Naive thymus-derived CD8-positive, alpha-beta T cell (primary cell): ENCODE data around the gene PRKCE. TPM values are rescaled to one million over a fixed set of nuclear protein-coding genes. Genes with fewer than 3 reads are reported as not detected.
"Not testable (repeated sequence)": the region's sequence is repeated elsewhere in the genome, so short reads cannot be mapped to it uniquely, and the experiment has no call there.

Experiments used
- ATAC-seq, 2 donors: fragments of 150-1000 bp; cut with Tn5 transposase in 1 of 2; sonication (Bioruptor Pico), chemical (Tn5 transposase) in 1 of 2; 1 replicate in 1 of 2; 2 replicates in 1 of 2; pipeline ENCODE4 v1.10.0; 2021; ENCODE audit warnings: mild to moderate bottlenecking in 2 of 2, moderate library complexity in 2 of 2
- POLR2A ChIA-PET: fragments of 350-600 bp; sonication (Branson Sonifier 250); formaldehyde crosslinking; loops from one replicate; lab custom pipeline; 2021; ENCODE audit warnings: antibody characterized with exemption; lab: Charles Lee
- DNase-seq, 10 donors: peaks; one replicate each; pipeline versions ENCODE4 v3.0.0 to v3.0.0-alpha.2; 2020 to 2022
- H3K27ac Mint-ChIP-seq, 10 donors: one replicate each; pipeline ENCODE4 v1.8.0; 2020 to 2022; ENCODE audit warnings: mild to moderate bottlenecking in 10 of 10, mixed read lengths in 10 of 10, moderate library complexity in 4 of 10, inconsistent platforms in 1 of 10
- H3K27me3 Mint-ChIP-seq, 5 donors: one replicate each; pipeline ENCODE4 v1.8.0; 2021 to 2022; ENCODE audit warnings: mixed read lengths in 5 of 5
- H3K36me3 Mint-ChIP-seq, 3 donors: one replicate each; pipeline ENCODE4 v1.8.0; 2020 to 2022; ENCODE audit warnings: mixed read lengths in 3 of 3, mild to moderate bottlenecking in 2 of 3, inconsistent platforms in 1 of 3
- H3K4me1 Mint-ChIP-seq, 4 donors: one replicate each; pipeline ENCODE4 v1.8.0; 2021 to 2022; ENCODE audit warnings: mixed read lengths in 4 of 4
- H3K4me3 Mint-ChIP-seq, 10 donors: one replicate each; pipeline ENCODE4 v1.8.0; 2020 to 2022; ENCODE audit warnings: mild to moderate bottlenecking in 10 of 10, mixed read lengths in 10 of 10, moderate library complexity in 6 of 10, inconsistent platforms in 1 of 10
- H3K9me3 Mint-ChIP-seq, 9 donors: one replicate each; pipeline ENCODE4 v1.8.0; 2020 to 2022; ENCODE audit warnings: mixed read lengths in 9 of 9, mild to moderate bottlenecking in 3 of 9, inconsistent platforms in 1 of 9, moderate library complexity in 1 of 9
- polyA plus RNA-seq, 3 donors: library from polyadenylated mRNA; unstranded; fragments of 300-500 nt; fragmentation: Illumina TruSeq; gene quantifications; one replicate each; pipeline ENCODE4 v1.2.3, GENCODE V29; 2021
- total RNA-seq, 8 experiments: library from RNA in 2 of 8; stranded (reverse) in 2 of 8; gene quantifications; one replicate each; pipeline ENCODE4 v1.2.3 and lab custom pipeline; 2021 to 2026

Gene PRKCE
- total and polyA plus RNA-seq, 5 experiments from 2014 or later, result 1.6 to 20.2 (median 2.7) TPM

DNA sequence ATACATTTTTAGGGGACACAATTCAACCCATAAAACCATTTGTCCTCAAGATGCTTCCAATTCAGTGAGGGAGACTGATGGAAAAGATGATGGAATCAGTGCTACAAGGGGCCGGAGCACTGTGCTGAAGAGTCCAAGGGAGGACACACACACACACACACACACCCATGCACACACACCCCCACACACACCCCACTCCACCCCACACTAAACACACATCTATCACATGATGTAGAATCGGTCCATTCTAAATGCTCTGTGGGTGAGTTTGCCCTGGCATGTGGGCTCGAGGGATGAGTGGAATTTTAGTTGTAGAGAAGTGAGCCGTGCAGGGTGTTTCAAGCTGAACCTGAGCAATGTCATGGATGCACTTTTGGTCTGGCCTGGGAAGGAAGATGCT lies 41.1 kb downstream of the PRKCE start:
- no peak for ATAC-seq
- POLR2A ChIA-PET, result no interaction called here
- H3K27me3 Mint-ChIP-seq, result no peaks in the 10 kb centered on the region

DNA sequence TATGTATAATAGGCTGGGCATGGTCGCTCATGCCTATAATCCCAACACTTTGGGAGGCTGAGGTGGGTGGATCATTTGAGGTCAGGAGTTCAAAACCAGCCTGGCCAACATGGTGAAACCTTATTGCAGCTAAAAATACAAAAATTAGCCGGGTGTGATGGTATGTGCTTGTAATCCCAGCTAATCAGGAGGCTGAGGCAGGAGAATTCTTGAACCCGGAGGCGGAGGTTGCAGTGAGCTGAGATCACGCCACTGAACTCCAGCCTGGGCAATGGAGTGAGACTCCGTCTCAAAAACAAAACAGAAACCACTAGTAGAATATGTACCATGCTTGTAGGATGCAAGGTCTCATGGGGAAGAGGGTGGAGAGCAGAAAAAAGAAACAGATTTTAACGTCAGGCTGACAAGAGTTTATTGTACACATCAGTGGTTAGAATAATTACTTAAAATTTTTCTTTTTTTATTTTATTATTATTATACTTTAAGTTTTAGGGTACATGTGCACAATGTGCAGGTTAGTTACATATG lies 44.1 kb downstream of the PRKCE start:
- Mint-ChIP-seq H3K4me3 (peak overlapping the region in 1 of 10 donors; percentile 9), H3K4me1 (peaks cover 0 to 63% (median 15%) of the 10 kb centered on the region in 4 donors)
- H3K27me3 Mint-ChIP-seq, H3K9me3 Mint-ChIP-seq, H3K36me3 Mint-ChIP-seq, H3K27ac Mint-ChIP-seq, DNase-seq, ATAC-seq, POLR2A ChIA-PET: not testable (repeated sequence)

More for the DNA sequence above, 41.1 kb downstream of the PRKCE start:
- DNase-seq, result no peak
- Mint-ChIP-seq H3K4me3 (no peak overlapping the region), H3K4me1 (peaks cover 9 to 58% (median 10%) of the 10 kb centered on the region in 4 donors), H3K27ac (peak overlapping the region in 1 of 10 donors; percentile 4), H3K36me3 (no peaks in the 10 kb centered on the region), H3K9me3 (no peaks in the 10 kb centered on the region)

DNA sequence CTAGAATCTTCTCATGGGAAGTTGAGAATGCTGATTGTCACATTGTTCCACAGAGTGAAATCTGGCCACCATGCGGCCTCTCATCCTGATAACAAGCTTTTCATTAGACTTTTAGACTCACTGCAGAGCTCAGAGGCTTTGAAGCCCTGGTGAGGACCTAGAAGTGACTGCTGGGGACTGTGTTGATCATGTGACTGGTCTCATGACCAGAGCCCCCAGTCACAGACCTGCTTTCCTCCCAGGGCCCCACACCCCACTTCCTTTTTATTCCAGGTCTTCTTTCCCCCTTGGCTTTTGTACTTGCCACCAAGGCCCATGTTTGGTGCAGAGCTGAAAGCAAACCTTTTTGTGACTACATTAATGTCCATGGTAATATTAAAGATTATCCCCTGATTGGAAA lies 45.2 kb downstream of the PRKCE start:
- no peaks in the 10 kb centered on the region for H3K9me3 Mint-ChIP-seq
- ATAC-seq, result no peak
- H3K4me1 Mint-ChIP-seq, result peaks cover 0 to 54% (median 15%) of the 10 kb centered on the region in 4 donors
- no peak for DNase-seq
- no peak overlapping the region for H3K27ac Mint-ChIP-seq
- H3K27me3 Mint-ChIP-seq, result no peaks in the 10 kb centered on the region
- POLR2A ChIA-PET, result no interaction called here
- H3K4me3 Mint-ChIP-seq, result no peak overlapping the region
- no peaks in the 10 kb centered on the region for H3K36me3 Mint-ChIP-seq

DNA sequence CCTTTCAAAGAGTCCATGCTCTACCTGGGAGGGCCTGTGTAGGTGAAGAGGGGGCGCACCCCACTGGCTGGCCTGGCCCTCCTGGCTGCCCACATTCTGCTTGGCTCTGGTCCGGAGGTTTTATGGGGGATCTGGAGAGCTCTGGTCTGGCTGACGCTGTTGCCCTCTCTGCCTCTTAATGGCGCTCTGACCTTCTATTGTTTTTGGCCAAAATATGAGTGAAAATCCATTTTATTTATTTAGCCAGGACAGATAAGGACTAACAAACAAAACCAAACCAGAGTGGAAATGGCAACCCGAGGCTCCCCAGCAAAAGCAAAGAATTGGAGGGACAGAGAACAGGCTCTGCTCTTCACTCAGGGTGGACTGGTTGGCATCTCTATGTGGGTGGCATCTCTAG lies 45.7 kb downstream of the PRKCE start:
- Mint-ChIP-seq H3K4me3 (no peak overlapping the region), H3K4me1 (peaks cover 0 to 52% (median 15%) of the 10 kb centered on the region in 4 donors), H3K36me3 (peaks cover 0 to 1% (median 0%) of the 10 kb centered on the region in 3 donors), H3K9me3 (no peaks in the 10 kb centered on the region), H3K27me3 (no peaks in the 10 kb centered on the region), H3K27ac (no peak overlapping the region)
- POLR2A ChIA-PET, result no interaction called here
- DNase-seq (no peak), ATAC-seq (no peak)

DNA sequence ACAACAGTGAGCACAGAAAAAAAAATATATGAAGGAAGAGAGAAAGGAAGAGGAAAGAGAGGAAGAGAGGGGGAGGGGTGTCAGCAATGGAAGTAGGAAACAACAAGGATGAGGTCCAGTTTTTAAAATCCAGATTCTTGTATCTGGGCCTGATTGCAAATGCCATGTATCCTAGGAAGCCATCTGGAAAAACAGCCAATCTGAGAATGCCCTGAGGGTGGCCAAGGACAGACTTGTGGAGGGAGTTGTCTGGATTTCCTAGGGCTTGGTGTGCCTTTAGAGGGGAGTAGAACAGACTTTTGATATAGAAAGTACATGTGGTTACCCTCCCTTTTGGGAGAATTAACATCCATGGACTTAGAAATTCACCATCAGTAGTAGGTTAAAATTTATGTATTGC lies 47.1 kb downstream of the PRKCE start:
- DNase-seq, result no peak
- H3K27ac Mint-ChIP-seq, result peak overlapping the region in 1 of 10 donors; percentile 26
- H3K9me3 Mint-ChIP-seq, result no peaks in the 10 kb centered on the region
- H3K4me1 Mint-ChIP-seq, result peaks cover 0 to 50% (median 14%) of the 10 kb centered on the region in 4 donors
- POLR2A ChIA-PET, result no interaction called here
- no peaks in the 10 kb centered on the region for H3K27me3 Mint-ChIP-seq
- H3K4me3 Mint-ChIP-seq, result no peak overlapping the region
- ATAC-seq, result no peak
- peaks cover 0 to 1% (median 0%) of the 10 kb centered on the region in 3 donors for H3K36me3 Mint-ChIP-seq

DNA sequence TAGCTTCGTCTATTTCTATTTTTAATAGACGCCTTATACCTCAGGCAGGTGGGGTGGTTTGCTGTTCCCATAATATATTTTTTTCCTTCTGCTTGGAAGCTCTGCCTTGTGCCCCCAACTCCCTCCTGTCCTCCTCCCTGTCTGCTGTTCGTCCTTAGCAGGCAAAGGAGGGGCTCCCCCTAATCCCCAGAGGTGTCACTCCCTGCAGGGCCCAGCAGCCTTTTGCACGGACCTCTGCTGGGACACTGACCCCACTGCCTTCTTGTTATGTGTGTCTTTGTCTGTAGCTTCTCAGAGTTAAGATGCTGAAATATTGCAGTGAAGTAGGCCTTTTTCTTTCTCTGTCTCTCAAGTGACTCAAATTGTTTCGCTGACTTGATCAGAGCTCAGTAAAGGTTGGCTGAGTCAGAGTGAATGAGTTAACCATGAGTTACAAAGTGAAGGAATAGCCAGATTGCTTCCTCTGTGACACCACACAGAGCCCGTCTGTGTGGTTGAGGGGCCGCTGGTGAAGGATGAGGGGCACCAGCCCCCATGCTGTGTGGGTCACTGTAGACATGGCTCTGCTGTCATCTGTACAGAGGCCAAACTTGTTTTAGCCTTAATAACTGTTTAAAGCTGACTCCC lies 47.7 kb downstream of the PRKCE start:
- no peaks in the 10 kb centered on the region for H3K27me3 Mint-ChIP-seq
- peak overlapping the region in 3 of 10 donors; percentile 38 to 74 (median 69) for H3K27ac Mint-ChIP-seq
- ATAC-seq, result no peak

DNA sequence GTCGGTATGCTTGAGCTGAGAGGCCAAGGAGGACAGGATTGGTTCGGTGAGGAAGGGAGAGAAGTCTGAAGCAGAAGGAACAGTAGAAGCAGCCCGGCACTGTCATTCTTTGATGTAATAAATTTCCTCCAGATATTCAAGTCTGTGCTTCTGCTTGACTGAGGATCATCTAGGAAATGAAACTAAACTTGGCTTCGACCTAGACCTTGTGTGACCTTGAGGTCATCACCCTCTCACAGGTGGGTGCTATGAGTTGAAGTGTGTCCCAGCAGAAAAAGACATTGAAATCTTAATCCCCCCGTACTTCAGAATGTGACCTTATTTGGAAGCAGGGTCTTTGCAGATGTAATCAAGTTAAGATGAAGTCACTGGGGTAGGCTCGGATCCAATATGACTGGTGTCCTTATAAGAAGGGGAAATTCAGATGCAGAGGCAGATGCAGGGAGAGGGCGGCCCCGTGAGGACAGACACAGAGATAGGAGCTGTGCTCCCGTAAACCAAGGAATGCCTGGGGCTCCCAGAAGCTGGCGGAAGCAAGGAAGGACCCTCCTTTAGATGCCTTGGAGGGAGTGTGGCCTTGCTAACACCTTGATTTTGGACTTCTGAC lies 49.0 kb downstream of the PRKCE start:
- Mint-ChIP-seq H3K9me3 (no peaks in the 10 kb centered on the region), H3K4me1 (peaks cover 0 to 56% (median 13%) of the 10 kb centered on the region in 4 donors), H3K4me3 (no peak overlapping the region), H3K27me3 (no peaks in the 10 kb centered on the region), H3K36me3 (peaks cover 0 to 1% (median 0%) of the 10 kb centered on the region in 3 donors), H3K27ac (peak overlapping the region in 3 of 10 donors; percentile 18 to 70 (median 38))
- ATAC-seq (no peak), DNase-seq (no peak)
- POLR2A ChIA-PET, result no interaction called here

More for the DNA sequence above, 47.7 kb downstream of the PRKCE start:
- POLR2A ChIA-PET, result no interaction called here
- no peaks in the 10 kb centered on the region for H3K9me3 Mint-ChIP-seq
- DNase-seq, result no peak
- peaks cover 0 to 50% (median 14%) of the 10 kb centered on the region in 4 donors for H3K4me1 Mint-ChIP-seq
- peak overlapping the region in 1 of 10 donors; percentile 8 for H3K4me3 Mint-ChIP-seq
- peaks cover 0 to 1% (median 0%) of the 10 kb centered on the region in 3 donors for H3K36me3 Mint-ChIP-seq

DNA sequence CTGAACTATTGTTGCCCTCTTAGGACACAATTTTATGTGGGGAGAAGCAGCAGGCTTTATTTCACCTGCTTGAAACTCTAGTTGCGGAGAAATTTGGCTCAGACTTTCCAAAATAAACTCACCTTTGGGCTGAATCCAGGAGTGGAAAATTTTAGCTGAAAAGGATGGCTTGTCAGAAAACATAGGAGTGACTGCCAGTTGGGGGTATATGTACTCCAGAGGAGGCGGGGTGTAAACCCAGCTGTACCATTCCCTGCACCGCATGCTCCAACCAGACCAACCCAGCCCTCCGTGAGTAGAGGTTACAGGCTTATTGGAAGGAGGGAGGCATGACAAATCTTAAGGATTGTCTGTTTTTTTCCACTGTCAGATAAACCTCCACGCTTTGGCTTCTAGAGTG lies 53.8 kb downstream of the PRKCE start:
- H3K4me1 Mint-ChIP-seq, result peaks cover 0 to 14% (median under 1%) of the 10 kb centered on the region in 4 donors
- peaks cover 0 to 12% (median 2%) of the 10 kb centered on the region in 9 donors for H3K9me3 Mint-ChIP-seq
- H3K27ac Mint-ChIP-seq, result no peak overlapping the region
- POLR2A ChIA-PET, result no interaction called here
- H3K4me3 Mint-ChIP-seq, result no peak overlapping the region
- ATAC-seq (no peak), DNase-seq (no peak)
- peaks cover 16 to 32% (median 21%) of the 10 kb centered on the region in 3 donors for H3K36me3 Mint-ChIP-seq
- H3K27me3 Mint-ChIP-seq, result no peaks in the 10 kb centered on the region

DNA sequence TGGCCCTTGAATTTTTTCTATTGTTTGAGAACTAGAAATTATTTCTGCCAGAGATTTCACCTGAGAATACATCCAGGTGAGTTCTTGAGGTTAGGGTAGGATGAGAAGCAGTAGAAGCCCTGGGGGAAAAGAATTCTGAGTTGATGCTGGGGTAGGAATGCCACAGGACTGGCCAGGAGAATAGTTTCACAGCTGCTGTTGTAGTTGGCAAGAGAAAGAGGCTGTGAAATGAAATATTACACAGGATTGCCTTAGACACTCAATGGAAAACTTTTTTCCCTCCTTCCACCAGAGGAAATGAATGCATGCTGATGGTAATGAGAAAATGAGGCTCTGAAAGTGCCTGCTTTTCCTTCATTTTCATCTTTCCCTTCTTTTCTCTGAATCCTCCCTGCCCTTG lies 54.6 kb downstream of the PRKCE start:
- no peaks in the 10 kb centered on the region for H3K27me3 Mint-ChIP-seq
- H3K36me3 Mint-ChIP-seq, result peaks cover 16 to 32% (median 21%) of the 10 kb centered on the region in 3 donors
- POLR2A ChIA-PET, result no interaction called here
- peaks cover 0 to 7% (median 0%) of the 10 kb centered on the region in 4 donors for H3K4me1 Mint-ChIP-seq
- H3K4me3 Mint-ChIP-seq, result no peak overlapping the region
- DNase-seq (no peak), ATAC-seq (no peak)
- H3K27ac Mint-ChIP-seq, result peak overlapping the region in 2 of 10 donors; percentile 41 to 42
- peaks cover 0 to 12% (median 2%) of the 10 kb centered on the region in 9 donors for H3K9me3 Mint-ChIP-seq

DNA sequence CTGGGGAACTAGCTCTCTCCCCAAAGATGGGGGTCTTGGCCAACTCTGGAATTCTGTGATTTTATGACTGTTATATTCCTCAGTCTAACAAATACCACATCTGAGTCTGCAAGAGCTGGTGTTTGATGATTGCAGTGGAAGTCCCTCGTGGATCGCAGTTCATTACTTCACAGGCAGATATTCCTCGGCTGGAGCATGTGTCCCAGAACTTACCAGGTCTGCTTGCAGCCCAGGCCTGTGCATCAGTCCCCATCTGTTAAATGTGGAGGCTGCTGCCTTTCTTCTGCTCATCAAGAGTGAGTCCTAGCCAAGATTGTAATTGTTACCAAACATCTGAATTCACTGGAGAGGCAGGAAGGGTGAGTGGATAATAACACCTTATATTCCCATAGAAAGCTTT lies 55.5 kb downstream of the PRKCE start:
- peaks cover 16 to 32% (median 21%) of the 10 kb centered on the region in 3 donors for H3K36me3 Mint-ChIP-seq
- peaks cover 0 to 7% (median 0%) of the 10 kb centered on the region in 4 donors for H3K4me1 Mint-ChIP-seq
- POLR2A ChIA-PET, result no interaction called here

DNA sequence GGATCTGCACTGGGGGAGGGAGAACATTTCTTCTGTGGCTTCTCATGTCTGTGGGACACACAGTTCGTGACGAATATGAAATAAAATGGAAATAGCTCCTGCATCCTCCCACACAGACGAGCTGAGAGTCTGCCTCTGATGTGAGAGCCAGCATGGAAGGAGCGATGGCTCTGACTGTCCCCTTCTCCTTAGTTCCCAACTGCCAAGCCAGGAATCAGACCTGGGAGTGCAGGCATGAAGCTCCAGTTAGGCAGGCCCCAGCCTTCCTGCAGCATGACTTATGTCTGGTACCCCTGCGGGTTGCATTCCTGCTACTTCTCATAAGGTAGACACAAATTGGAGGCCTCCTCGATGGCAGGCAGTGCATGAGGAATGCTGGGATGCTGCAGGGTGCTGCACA lies 56.2 kb downstream of the PRKCE start:
- ATAC-seq, result no peak
- no peaks in the 10 kb centered on the region for H3K27me3 Mint-ChIP-seq
- no peak for DNase-seq
- POLR2A ChIA-PET, result no interaction called here
- H3K36me3 Mint-ChIP-seq, result peaks cover 16 to 33% (median 23%) of the 10 kb centered on the region in 3 donors
- peaks cover 0 to 11% (median 5%) of the 10 kb centered on the region in 4 donors for H3K4me1 Mint-ChIP-seq
- H3K9me3 Mint-ChIP-seq, result peaks cover 0 to 12% (median 2%) of the 10 kb centered on the region in 9 donors
- no peak overlapping the region for H3K4me3 Mint-ChIP-seq
- no peak overlapping the region for H3K27ac Mint-ChIP-seq

More for the DNA sequence above, 55.5 kb downstream of the PRKCE start:
- DNase-seq, result no peak
- no peak for ATAC-seq
- Mint-ChIP-seq H3K9me3 (peaks cover 0 to 12% (median 2%) of the 10 kb centered on the region in 9 donors), H3K27ac (no peak overlapping the region), H3K27me3 (no peaks in the 10 kb centered on the region), H3K4me3 (no peak overlapping the region)

DNA sequence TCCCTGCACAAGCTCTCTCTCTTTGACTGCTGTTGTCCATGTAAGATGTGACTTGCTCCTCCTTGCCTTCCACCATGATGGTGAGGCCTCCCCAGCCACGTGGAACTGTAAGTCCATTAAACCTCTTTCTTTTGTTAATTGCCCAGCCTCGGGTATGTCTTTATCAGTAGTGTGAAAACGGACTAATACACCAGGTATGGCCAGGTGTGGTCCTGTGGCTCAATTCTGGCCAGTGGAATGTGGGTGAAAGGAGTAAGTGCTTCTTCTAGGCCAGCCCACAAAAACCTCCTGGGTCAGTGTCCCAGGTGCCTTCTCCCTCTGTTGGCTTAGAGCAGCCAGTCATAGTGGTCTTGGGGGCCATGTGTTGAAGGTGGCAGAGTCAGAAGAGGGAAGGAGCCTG lies 57.0 kb downstream of the PRKCE start:
- Mint-ChIP-seq H3K4me3 (no peak overlapping the region), H3K9me3 (peaks cover 0 to 12% (median 2%) of the 10 kb centered on the region in 9 donors), H3K27me3 (no peaks in the 10 kb centered on the region), H3K27ac (no peak overlapping the region), H3K36me3 (peaks cover 16 to 33% (median 23%) of the 10 kb centered on the region in 3 donors), H3K4me1 (peaks cover 4 to 20% (median 9%) of the 10 kb centered on the region in 4 donors)
- ATAC-seq (no peak), DNase-seq (no peak)
- POLR2A ChIA-PET, result no interaction called here

DNA sequence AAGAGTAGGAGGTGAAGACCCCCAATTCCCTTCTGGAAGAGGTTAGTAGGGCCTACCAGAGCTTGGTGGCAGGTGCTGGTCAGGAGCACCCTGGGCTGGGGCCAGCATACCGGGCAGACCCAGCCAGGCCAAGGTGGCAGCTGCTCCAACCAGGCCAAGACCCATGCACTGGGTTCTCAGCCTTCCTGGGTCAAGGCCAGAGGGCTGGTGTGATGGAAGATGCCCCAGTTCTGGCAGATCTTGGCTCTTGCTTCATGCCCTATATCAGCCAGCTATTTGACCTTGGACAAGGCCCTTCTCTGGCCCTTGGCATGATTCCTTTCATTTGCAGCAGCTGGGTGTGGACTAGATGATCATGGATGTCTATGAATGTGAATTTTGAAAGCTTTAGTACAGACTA lies 57.7 kb downstream of the PRKCE start:
- no peak overlapping the region for H3K4me3 Mint-ChIP-seq
- H3K4me1 Mint-ChIP-seq, result peaks cover 6 to 25% (median 11%) of the 10 kb centered on the region in 4 donors
- peak overlapping the region in 1 of 10 donors; percentile 43 for H3K27ac Mint-ChIP-seq
- no peaks in the 10 kb centered on the region for H3K27me3 Mint-ChIP-seq
- no peak for DNase-seq
- H3K9me3 Mint-ChIP-seq, result peaks cover 0 to 12% (median 2%) of the 10 kb centered on the region in 9 donors
- no peak for ATAC-seq
- POLR2A ChIA-PET, result no interaction called here
- H3K36me3 Mint-ChIP-seq, result peaks cover 16 to 33% (median 23%) of the 10 kb centered on the region in 3 donors
